Stimulated activated memory B cell treated with anti-CD40 and anti-IgM and Interleukin-4, amounts not matched to agents 10 μg/mL and 1 μg/mL and 100 μg/mL, for 72 hours (primary cell): Measurements from ENCODE around the gene SLC1A6.

Source experiments
- ATAC-seq: fragments of 150-1000 bp; cut with Tn5 transposase; 2 replicates; pipeline ENCODE4 v1.10.0; 2021
- H3K27ac Mint-ChIP-seq: one replicate; pipeline ENCODE4 v1.8.0; 2022; ENCODE audit warnings: mild to moderate bottlenecking, mixed read lengths
- H3K27me3 Mint-ChIP-seq: one replicate; pipeline ENCODE4 v1.8.0; 2022; ENCODE audit warnings: mixed read lengths
- H3K36me3 Mint-ChIP-seq: one replicate; pipeline ENCODE4 v1.8.0; 2022; ENCODE audit warnings: mixed read lengths
- H3K4me1 Mint-ChIP-seq: one replicate; pipeline ENCODE4 v1.8.0; 2022; ENCODE audit warnings: mixed read lengths
- H3K4me3 Mint-ChIP-seq: one replicate; pipeline ENCODE4 v1.8.0; 2022; ENCODE audit warnings: mild to moderate bottlenecking, moderate library complexity, mixed read lengths
- H3K9me3 Mint-ChIP-seq: one replicate; pipeline ENCODE4 v1.8.0; 2022; ENCODE audit warnings: mixed read lengths

Gene SLC1A6

DNA sequence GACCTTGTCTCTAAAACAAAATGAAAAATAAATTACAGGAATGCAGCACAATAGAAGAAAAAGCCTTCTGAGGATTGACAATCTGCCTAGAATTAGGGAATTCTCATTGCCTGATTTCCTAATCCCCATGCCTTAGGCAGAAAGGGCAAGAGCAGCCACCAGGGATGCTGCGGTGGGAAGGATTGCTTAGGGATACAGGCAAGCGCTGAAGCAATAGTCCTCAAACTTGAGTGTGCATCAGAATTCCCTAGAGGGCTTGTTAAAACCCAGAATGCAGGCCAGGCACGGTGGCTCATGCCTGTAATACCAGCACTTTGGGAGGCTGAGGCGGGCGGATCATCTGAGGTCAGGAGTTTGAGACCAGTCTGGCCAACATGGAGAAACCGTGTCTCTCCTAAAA lies 39.4 kb downstream of the SLC1A6 start:
- Mint-ChIP-seq H3K4me1 (peaks cover 20% of the 10 kb centered on the region), H3K4me3 (no peak overlapping the region), H3K27me3 (peaks cover 12% of the 10 kb centered on the region), H3K9me3 (no peaks in the 10 kb centered on the region), H3K27ac (no peak overlapping the region), H3K36me3 (no peaks in the 10 kb centered on the region)
- no peak for ATAC-seq

DNA sequence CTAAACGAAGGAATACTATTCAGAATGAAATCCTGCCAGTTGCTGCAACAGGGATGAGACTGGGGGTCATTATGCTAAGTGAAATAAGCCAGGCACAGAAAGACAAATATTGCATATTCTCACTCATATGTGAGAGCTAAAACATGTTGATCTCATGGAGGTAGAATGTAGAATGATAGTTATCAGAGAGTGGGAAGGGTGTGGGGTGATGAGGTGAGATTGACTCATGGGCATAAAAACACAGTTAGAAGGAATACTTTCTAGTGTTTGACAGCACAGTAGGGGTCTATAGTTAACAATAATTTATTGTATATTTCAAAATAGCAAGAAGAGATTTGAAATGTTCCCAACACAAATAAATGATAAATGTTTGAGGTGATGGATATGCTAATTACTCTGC lies 46.2 kb downstream of the SLC1A6 start:
- Mint-ChIP-seq H3K9me3 (peaks cover 6% of the 10 kb centered on the region), H3K4me3 (no peak overlapping the region), H3K27ac (no peak overlapping the region), H3K27me3 (peaks cover 41% of the 10 kb centered on the region), H3K36me3 (no peaks in the 10 kb centered on the region), H3K4me1 (no peaks in the 10 kb centered on the region)
- ATAC-seq = no peak

DNA sequence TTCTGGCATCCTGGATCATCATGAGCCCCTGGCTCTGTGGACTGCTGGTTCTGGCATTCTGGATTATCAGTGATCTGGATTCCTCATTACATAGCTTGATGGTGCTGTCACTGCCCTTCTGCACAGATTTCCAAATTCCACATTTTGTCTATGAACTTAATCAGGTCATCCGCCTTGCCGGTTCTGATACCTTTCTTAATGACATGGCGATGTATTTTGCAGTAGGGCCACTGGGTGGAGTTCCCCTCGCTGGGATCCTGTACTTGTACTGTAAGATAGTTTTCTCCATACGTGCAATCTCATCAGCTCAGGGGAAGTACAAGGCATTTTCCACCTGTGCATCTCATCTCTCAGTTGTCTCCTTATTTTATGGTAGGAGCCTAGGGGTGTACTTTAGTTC lies 62.8 kb downstream of the SLC1A6 start:
- Mint-ChIP-seq H3K36me3 (no peaks in the 10 kb centered on the region), H3K4me3 (no peak overlapping the region), H3K9me3 (peaks cover 10% of the 10 kb centered on the region), H3K27ac (no peak overlapping the region), H3K27me3 (peaks cover 9% of the 10 kb centered on the region), H3K4me1 (no peaks in the 10 kb centered on the region)
- no peak for ATAC-seq

DNA sequence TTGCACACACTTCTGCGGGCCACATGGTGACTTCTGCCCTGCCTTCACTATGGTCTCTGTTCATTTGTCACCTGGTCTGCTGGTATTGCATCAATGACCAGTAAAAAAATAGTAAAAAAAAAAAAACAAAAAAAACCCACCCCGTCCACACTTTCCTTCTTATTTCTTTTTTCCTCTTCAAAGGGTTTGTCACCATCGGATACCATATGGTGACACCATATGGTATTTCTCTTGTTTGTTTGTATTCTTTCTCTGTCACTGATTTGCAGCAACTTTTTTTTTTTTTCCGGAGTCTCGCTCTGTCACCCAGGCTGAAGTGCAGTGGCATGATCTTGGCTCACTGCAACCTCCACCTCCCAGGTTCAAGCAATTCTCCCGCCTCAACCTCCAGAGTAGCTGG lies 64.5 kb downstream of the SLC1A6 start:
- no peak overlapping the region for H3K4me3 Mint-ChIP-seq
- peaks cover 9% of the 10 kb centered on the region for H3K27me3 Mint-ChIP-seq
- no peak for ATAC-seq
- no peaks in the 10 kb centered on the region for H3K4me1 Mint-ChIP-seq
- H3K9me3 Mint-ChIP-seq = peaks cover 10% of the 10 kb centered on the region
- H3K27ac Mint-ChIP-seq = no peak overlapping the region
- no peaks in the 10 kb centered on the region for H3K36me3 Mint-ChIP-seq

DNA sequence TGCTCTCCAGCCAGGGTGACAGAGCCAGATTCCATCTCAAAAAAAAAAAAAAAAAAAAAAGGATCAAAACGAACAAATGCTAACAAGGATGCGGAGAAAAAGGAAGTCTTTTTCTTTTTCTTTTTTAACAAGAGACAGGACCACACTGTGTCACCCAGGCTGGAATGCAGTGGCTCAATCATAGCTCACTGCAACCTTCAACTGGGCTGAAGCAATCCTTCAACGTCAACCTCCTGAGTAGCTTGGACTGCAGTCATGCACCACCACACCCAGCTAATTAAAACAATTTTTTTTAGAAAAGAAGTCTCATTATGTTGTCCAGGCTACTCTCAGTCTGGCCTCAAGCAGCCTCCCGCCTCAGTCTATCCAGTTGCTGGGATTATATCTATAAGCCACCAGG lies 73.0 kb downstream of the SLC1A6 start:
- peaks cover 15% of the 10 kb centered on the region for H3K27me3 Mint-ChIP-seq
- H3K4me1 Mint-ChIP-seq = no peaks in the 10 kb centered on the region
- no peak for ATAC-seq
- no peak overlapping the region for H3K27ac Mint-ChIP-seq
- no peaks in the 10 kb centered on the region for H3K36me3 Mint-ChIP-seq
- no peak overlapping the region for H3K4me3 Mint-ChIP-seq
- H3K9me3 Mint-ChIP-seq = no peaks in the 10 kb centered on the region

DNA sequence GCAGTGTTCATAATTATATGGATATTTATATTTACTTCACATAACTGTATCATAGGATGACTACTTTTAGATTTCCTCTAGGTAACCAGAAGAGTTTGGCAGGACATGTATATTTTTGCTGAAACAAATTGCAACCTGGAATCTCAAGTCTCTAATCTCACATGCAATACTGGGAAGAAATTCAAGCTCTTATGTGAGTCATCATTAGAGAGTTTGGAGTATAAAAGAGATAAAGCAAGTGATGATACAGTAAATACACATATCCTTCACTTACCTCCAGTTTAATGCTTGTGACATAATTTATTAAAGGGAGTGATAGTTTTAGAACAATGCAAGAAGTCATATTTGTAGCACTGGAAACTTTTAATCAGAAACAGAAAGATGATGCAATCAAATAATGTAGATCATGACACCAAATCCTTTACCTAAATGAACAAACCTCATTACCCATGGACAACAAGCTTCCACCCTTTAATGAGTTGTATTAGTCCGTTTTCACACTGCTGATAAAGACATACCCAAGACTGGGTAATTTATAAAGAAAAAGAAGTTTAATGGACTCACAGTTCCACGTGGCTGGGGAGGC lies 77.9 kb downstream of the SLC1A6 start:
- no peak for ATAC-seq
- H3K4me1 Mint-ChIP-seq = no peaks in the 10 kb centered on the region
- no peaks in the 10 kb centered on the region for H3K36me3 Mint-ChIP-seq
- H3K9me3 Mint-ChIP-seq = no peaks in the 10 kb centered on the region
- no peak overlapping the region for H3K4me3 Mint-ChIP-seq
- H3K27me3 Mint-ChIP-seq = peaks cover 41% of the 10 kb centered on the region
- no peak overlapping the region for H3K27ac Mint-ChIP-seq
